OCI-LY7 (cell line): ENCODE data around the gene BMAL1. TPM values are rescaled to one million over a fixed set of nuclear protein-coding genes. Genes with fewer than 3 reads are reported as not detected.

ENCODE experiments used
- BruUV-seq: library from RNA; stranded (reverse); fragments of 400-500 nt; replicated peaks from 2 replicates; lab custom pipeline; 2021; lab: Mats Ljungman, UMichigan
- CTCF ChIA-PET: fragments of 300-600 bp; sonication (Branson Sonifier 250); formaldehyde crosslinking; loops from one replicate; lab custom pipeline; 2022; ENCODE audit warnings: antibody characterized with exemption; ENCODE audit not compliant: unreplicated experiment; lab: Charles Lee
- POLR2A ChIA-PET: fragments of 300-600 bp; sonication (Branson Sonifier 250); formaldehyde crosslinking; loops from one replicate; lab custom pipeline; 2022; ENCODE audit warnings: antibody characterized with exemption; lab: Charles Lee
- DNase-seq: peaks from one replicate; pipeline ENCODE4 v3.0.0-alpha.2; 2015; ENCODE audit warnings: low spot score
- H2AFZ ChIP-seq: fragments of 200-600 bp; sonication (generic), shearing (Covaris generic); 2 replicates; pipeline ENCODE4 v1.6.1; 2014; ENCODE audit warnings: mild to moderate bottlenecking, antibody characterized with exemption, low read length, moderate library complexity
- H3K27ac ChIP-seq: fragments of 200-600 bp; sonication (generic); 2 replicates; pipeline ENCODE4 v1.5.1; 2014; ENCODE audit warnings: mixed run types, low read depth, mild to moderate bottlenecking, moderate library complexity, low read length, inconsistent platforms; ENCODE audit not compliant: poor library complexity, severe bottlenecking
- H3K36me3 ChIP-seq: fragments of 200-600 bp; sonication (generic); 2 replicates; pipeline ENCODE4 v1.6.1; 2014; ENCODE audit warnings: mild to moderate bottlenecking, antibody characterized with exemption, low read length, moderate library complexity, mixed read lengths; ENCODE audit not compliant: insufficient read depth
- H3K4me1 ChIP-seq: fragments of 200-600 bp; sonication (generic); 2 replicates; pipeline ENCODE4 v1.5.1; 2014; ENCODE audit warnings: mild to moderate bottlenecking, low read length; ENCODE audit not compliant: insufficient read depth, poor library complexity, severe bottlenecking
- H3K4me2 ChIP-seq: fragments of 200-600 bp; sonication (generic); 2 replicates; pipeline ENCODE4 v1.6.1; 2014; ENCODE audit warnings: mild to moderate bottlenecking, low read length
- H3K4me3 ChIP-seq: fragments of 200-600 bp; sonication (generic); 2 replicates; pipeline ENCODE4 v1.5.1; 2014; ENCODE audit warnings: mild to moderate bottlenecking, low read depth, low read length; ENCODE audit not compliant: poor library complexity, severe bottlenecking
- H3K79me2 ChIP-seq: fragments of 200-600 bp; sonication (generic); 2 replicates; pipeline ENCODE4 v1.6.1; 2016; ENCODE audit warnings: low read depth, mild to moderate bottlenecking, low read length, moderate library complexity, mixed read lengths; ENCODE audit not compliant: insufficient read depth
- H3K9me2 ChIP-seq: fragments of 200-600 bp; sonication (generic); 2 replicates; pipeline ENCODE4 v1.6.1; 2016; ENCODE audit warnings: mild to moderate bottlenecking, low read length, mixed read lengths; ENCODE audit not compliant: insufficient read depth
- H3K9me3 ChIP-seq: fragments of 200-600 bp; sonication (generic); 2 replicates; pipeline ENCODE4 v1.6.1; 2014; ENCODE audit warnings: mild to moderate bottlenecking, mixed run types, low read length, mixed read lengths
- H4K20me1 ChIP-seq: fragments of 200-600 bp; sonication (generic); 2 replicates; pipeline ENCODE4 v1.6.1; 2014; ENCODE audit warnings: mild to moderate bottlenecking, antibody characterized with exemption, low read length, moderate library complexity, mixed read lengths; ENCODE audit not compliant: insufficient read depth
- CTCF ChIP-seq: fragments of 200-600 bp; sonication (generic); conservative IDR thresholded peaks from 2 replicates; pipeline ENCODE4 v1.5.1; 2014; ENCODE audit warnings: mild to moderate bottlenecking, antibody characterized with exemption, low read length, moderate library complexity, mixed read lengths
- EZH2phosphoT487 ChIP-seq: fragments of 200-600 bp; sonication (generic); IDR thresholded peaks from 2 replicates; pipeline ENCODE4 v1.6.1; 2018; ENCODE audit warnings: low read depth, borderline replicate concordance, mild to moderate bottlenecking, mixed run types, antibody characterized with exemption, low read length, moderate library complexity, mixed read lengths
- intact Hi-C: fragments of 100-400 bp; cut with micrococcal nuclease; formaldehyde crosslinking; loops from one replicate; pipeline ENCODE4 v1.10.0; 2022; ENCODE audit not compliant: unreplicated experiment
- total RNA-seq, 2 experiments: library from RNA; depleted of rRNA in 1 of 2; stranded (reverse); fragments of >200 nt in 1 of 2; shearing (Covaris generic) in 1 of 2; gene quantifications; 2 replicates each; pipeline ENCODE4 v1.2.3, GENCODE V29; 2014 to 2022

Gene BMAL1
- total RNA-seq, 2 experiments from 2014 or later, result not detected

- POLR2A ChIA-PET, result no interaction called here
- no peak for DNase-seq
- Histone ChIP-seq H3K9me3 (no peaks in the 10 kb centered on the region), H3K36me3 (no peaks in the 10 kb centered on the region), H3K4me3 (no peak overlapping the region), H3K9me2 (no peaks in the 10 kb centered on the region), H3K4me1 (no peaks in the 10 kb centered on the region), H4K20me1 (no peaks in the 10 kb centered on the region), H3K4me2 (no peak overlapping the region), H3K27ac (no peak overlapping the region), H2AFZ (no peak overlapping the region), H3K79me2 (no peaks in the 10 kb centered on the region)
- TF ChIP-seq CTCF, result no peak
- no peak for TF ChIP-seq EZH2phosphoT487
- intact Hi-C loops, result no loop called here
- CTCF ChIA-PET, result no interaction called here
- no TSS peak for BruUV-seq
Measured at GRCh38 chr11:13376838-13377237, 99.2 kb downstream of the BMAL1 start.

GRCh38 chr11:13378316-13378715 is 100.7 kb downstream of the BMAL1 start:
- CTCF ChIA-PET, result no interaction called here
- no peaks in the 10 kb centered on the region for H3K36me3 ChIP-seq
- H2AFZ ChIP-seq, result no peak overlapping the region
- H3K27ac ChIP-seq, result no peak overlapping the region
- POLR2A ChIA-PET, result no interaction called here
- no peak overlapping the region for H3K4me2 ChIP-seq
- H3K9me2 ChIP-seq, result no peaks in the 10 kb centered on the region
- intact Hi-C loops, result no loop called here
- BruUV-seq, result no TSS peak
- H3K4me3 ChIP-seq, result no peak overlapping the region
- no peaks in the 10 kb centered on the region for H3K4me1 ChIP-seq
- no peak for DNase-seq
- TF ChIP-seq EZH2phosphoT487, result no peak
- TF ChIP-seq CTCF, result no peak
- H3K9me3 ChIP-seq, result no peaks in the 10 kb centered on the region
- H4K20me1 ChIP-seq, result no peaks in the 10 kb centered on the region
- H3K79me2 ChIP-seq, result no peaks in the 10 kb centered on the region

- H3K9me2 ChIP-seq, result no peaks in the 10 kb centered on the region
- no peak overlapping the region for H3K4me3 ChIP-seq
- H3K79me2 ChIP-seq, result no peaks in the 10 kb centered on the region
- ChIA-PET CTCF (no interaction called here), POLR2A (no interaction called here)
- intact Hi-C loops, result no loop called here
- H2AFZ ChIP-seq, result no peak overlapping the region
- no peaks in the 10 kb centered on the region for H4K20me1 ChIP-seq
- H3K4me2 ChIP-seq, result no peak overlapping the region
- no peaks in the 10 kb centered on the region for H3K9me3 ChIP-seq
- DNase-seq, result no peak
- H3K36me3 ChIP-seq, result no peaks in the 10 kb centered on the region
- H3K4me1 ChIP-seq, result no peaks in the 10 kb centered on the region
- no TSS peak for BruUV-seq
- no peak overlapping the region for H3K27ac ChIP-seq
- TF ChIP-seq CTCF, result no peak
- no peak for TF ChIP-seq EZH2phosphoT487
Measured at GRCh38 chr11:13380731-13381130, 103.1 kb downstream of the BMAL1 start.
